ENCODE data around the gene JMY.
"Not testable (repeated sequence)": the region's sequence is repeated elsewhere in the genome, so short reads cannot be mapped to it uniquely, and the experiment has no call there.

Gene JMY

DNA sequence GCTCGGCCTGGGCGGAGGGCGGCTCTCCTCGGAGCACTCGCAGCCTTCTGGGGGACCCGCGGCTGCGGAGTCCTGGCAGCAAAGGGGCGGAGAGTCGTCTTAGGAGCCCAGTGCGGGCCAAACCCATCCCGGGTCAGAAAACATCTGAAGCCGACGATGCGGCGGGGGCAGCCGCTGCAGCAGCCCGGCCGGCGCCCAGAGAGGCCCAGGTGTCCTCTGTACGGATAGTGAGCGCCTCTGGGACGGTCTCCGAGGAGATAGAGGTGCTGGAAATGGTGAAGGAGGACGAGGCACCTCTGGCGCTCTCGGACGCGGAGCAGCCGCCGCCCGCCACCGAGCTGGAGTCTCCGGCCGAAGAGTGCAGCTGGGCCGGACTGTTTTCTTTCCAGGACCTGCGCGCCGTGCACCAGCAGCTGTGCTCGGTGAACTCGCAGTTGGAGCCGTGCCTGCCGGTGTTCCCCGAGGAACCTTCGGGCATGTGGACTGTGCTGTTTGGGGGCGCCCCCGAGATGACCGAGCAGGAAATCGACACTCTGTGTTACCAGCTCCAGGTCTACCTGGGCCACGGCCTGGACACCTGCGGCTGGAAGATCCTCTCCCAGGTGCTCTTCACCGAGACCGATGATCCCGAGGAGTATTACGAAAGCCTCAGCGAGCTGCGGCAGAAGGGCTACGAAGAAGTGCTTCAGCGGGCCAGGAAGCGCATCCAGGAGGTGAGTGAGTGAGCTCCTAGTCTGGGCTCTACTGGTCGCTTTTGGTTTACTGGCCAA is 1.2 kb downstream of the JMY start:
- Histone ChIP-seq H3K27me3 (ENCODE audit: control insufficient read depth in 1 of 2, insufficient read depth in 2 of 2, low read length in 2 of 2) (no peaks in the 10 kb centered on the region), H3K4me1 (ENCODE audit: control insufficient read depth, insufficient read depth, low read length) (peaks cover 3% of the 10 kb centered on the region), H3K9ac (ENCODE audit: low read length in 2 of 2) (peak overlapping the region; percentile 76 to 87), H3K4me3 (ENCODE audit: low read length in 2 of 2) (peak overlapping the region; percentile 92 to 93), H3K27ac (ENCODE audit: low read length) (peak overlapping the region; percentile 84), H3K36me3 (ENCODE audit: control insufficient read depth in 2 of 2, insufficient read depth in 2 of 2, low read length in 2 of 2) (no peaks in the 10 kb centered on the region), H3K9me3 (ENCODE audit: control insufficient read depth in 2 of 2, low read length in 2 of 2) (no peaks in the 10 kb centered on the region)

DNA sequence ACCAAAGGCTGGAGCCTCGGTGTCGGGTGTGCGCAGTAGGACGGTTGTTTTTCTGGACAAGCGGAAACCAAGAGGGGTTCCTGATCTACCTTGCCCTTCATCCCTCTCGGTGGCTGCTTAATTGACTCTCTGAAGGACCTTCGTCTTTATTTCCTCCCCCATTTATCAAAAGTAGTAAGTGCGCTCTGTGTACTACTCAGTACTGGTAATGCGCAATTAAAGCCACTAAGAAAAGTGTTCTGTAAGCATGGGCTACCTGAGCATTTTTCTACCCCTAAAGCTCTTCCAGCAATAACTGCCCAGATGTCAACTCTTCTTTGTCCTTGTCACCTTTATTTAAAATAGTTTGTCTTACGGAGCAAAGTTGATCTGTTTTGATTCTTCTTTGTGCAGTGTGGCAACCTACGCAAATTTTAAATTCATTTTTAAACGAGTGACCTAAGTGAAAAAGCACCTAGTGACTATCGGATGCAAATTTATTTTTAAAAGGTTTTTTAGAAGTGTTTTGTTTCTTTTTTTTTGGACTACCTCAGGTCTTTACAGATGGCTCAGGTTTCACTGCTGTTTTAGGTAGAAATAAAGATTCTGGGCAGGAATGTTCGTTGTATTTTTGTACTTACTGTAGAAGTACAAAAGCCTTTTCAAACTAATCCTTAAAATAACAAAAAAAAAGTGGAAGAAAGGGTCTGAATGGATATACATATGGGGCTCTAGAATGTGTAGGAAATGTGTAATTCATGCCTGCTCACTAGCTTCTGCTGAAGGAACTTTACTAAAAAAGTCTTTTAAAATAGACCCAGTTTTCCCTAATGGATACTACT is 2.0 kb downstream of the JMY start:
- Histone ChIP-seq H3K9ac (ENCODE audit: low read length in 2 of 2) (peak overlapping the region; percentile 76 to 87), H3K9me3 (ENCODE audit: control insufficient read depth in 2 of 2, low read length in 2 of 2) (no peaks in the 10 kb centered on the region), H3K36me3 (ENCODE audit: control insufficient read depth in 2 of 2, insufficient read depth in 2 of 2, low read length in 2 of 2) (no peaks in the 10 kb centered on the region), H3K4me3 (ENCODE audit: low read length in 2 of 2) (peak overlapping the region; percentile 92 to 93), H3K4me1 (ENCODE audit: control insufficient read depth, insufficient read depth, low read length) (peaks cover 6% of the 10 kb centered on the region), H3K27me3 (ENCODE audit: control insufficient read depth in 1 of 2, insufficient read depth in 2 of 2, low read length in 2 of 2) (no peaks in the 10 kb centered on the region), H3K27ac (ENCODE audit: low read length) (peak overlapping the region; percentile 84)

DNA sequence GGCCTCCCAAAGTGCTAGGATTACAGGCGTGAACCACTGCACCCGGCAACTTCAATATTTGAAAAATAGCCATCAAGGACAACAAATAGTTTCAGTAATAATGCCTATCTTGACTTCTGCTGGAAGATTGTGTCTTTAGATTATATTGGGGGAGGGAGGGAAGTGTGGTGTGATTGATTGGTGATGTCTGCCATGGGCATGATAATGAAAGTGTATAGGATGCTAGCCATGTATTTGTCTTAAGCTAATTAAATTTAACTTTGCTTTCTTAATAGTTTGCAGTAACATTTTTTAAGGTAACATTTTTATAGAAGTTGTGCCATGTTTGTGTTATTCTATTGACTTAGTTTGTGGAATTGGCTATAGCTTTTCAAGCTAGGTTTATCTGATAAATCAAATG is 4.6 kb downstream of the JMY start:
- H3K27ac ChIP-seq (ENCODE audit: low read length): no peak overlapping the region
- no peak overlapping the region for H3K9ac ChIP-seq (ENCODE audit: low read length in 2 of 2)
- H3K36me3 ChIP-seq (ENCODE audit: control insufficient read depth in 2 of 2, insufficient read depth in 2 of 2, low read length in 2 of 2): no peaks in the 10 kb centered on the region
- H3K4me1 ChIP-seq (ENCODE audit: control insufficient read depth, insufficient read depth, low read length): peaks cover 10% of the 10 kb centered on the region
- no peaks in the 10 kb centered on the region for H3K9me3 ChIP-seq (ENCODE audit: control insufficient read depth in 2 of 2, low read length in 2 of 2)
- peak overlapping the region in 1 of 2 donors; percentile 15 for H3K4me3 ChIP-seq (ENCODE audit: low read length in 2 of 2)
- H3K27me3 ChIP-seq (ENCODE audit: control insufficient read depth in 1 of 2, insufficient read depth in 2 of 2, low read length in 2 of 2): no peaks in the 10 kb centered on the region

DNA sequence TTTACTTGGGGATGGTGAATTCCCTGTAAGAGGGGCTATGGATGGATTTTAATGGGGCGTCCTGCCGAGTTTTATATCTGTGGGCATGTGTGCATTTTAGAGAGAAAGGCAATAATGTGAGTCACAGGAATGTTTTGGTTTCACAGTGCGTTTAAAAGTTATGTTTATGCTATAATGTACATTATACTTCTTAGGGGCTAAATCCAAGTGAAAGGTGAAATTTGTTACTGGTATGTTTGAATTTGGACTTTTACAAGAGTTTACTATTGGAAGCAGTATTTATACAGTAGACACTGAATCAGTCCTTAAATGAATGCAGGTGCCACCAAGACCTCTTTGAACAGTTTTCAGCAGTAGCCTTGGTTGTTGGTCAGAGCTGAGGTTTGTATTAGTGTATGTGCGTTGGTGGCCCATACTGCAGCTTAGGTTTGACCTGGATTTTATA is 5.6 kb downstream of the JMY start:
- H3K9ac ChIP-seq (ENCODE audit: low read length in 2 of 2): no peak overlapping the region
- no peak overlapping the region for H3K4me3 ChIP-seq (ENCODE audit: low read length in 2 of 2)
- H3K27me3 ChIP-seq (ENCODE audit: control insufficient read depth in 1 of 2, insufficient read depth in 2 of 2, low read length in 2 of 2): no peaks in the 10 kb centered on the region
- no peaks in the 10 kb centered on the region for H3K9me3 ChIP-seq (ENCODE audit: control insufficient read depth in 2 of 2, low read length in 2 of 2)
- H3K27ac ChIP-seq (ENCODE audit: low read length): no peak overlapping the region
- peaks cover 10% of the 10 kb centered on the region for H3K4me1 ChIP-seq (ENCODE audit: control insufficient read depth, insufficient read depth, low read length)
- no peaks in the 10 kb centered on the region for H3K36me3 ChIP-seq (ENCODE audit: control insufficient read depth in 2 of 2, insufficient read depth in 2 of 2, low read length in 2 of 2)

DNA sequence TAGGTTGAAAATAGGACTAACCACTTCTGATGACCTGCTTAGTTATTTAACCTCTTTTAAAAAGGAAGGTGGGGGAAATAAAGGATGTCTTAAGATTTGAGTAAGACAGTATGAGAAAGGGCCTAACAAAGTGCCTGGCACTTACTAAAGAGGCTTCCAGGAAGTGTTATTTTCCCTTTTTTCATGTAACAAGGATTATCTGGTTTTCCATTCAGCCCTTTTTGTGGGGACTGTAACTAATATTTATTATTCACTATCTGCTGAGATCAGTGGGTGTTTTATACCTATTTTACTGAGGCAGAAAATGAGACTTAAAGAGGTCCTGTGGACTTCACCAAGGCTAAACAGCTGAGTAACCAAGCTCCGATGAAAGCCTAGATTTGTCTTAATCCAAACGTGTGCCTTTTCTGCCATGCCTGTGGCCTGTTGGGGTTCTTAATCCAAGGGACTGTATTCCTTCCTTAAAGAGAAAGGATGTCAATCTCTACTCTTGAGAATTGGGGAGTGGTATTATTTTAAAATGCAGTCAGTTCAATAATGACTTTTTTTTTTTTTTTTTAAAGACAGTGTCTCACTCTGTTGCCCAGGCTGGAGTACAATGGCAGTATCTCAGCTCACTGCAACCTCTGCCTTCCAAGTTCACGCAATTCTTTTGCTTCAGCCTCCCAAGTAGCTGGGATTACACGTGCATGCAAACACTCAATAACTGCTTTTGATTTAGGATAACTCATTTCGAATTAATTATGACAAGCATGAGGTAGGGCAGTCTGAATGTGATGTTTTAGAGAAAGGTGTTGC is 6.5 kb downstream of the JMY start:
- no peaks in the 10 kb centered on the region for H3K9me3 ChIP-seq (ENCODE audit: control insufficient read depth in 2 of 2, low read length in 2 of 2)
- no peak overlapping the region for H3K9ac ChIP-seq (ENCODE audit: low read length in 2 of 2)
- H3K27ac ChIP-seq (ENCODE audit: low read length): no peak overlapping the region
- H3K27me3 ChIP-seq (ENCODE audit: control insufficient read depth in 1 of 2, insufficient read depth in 2 of 2, low read length in 2 of 2): no peaks in the 10 kb centered on the region
- H3K4me1 ChIP-seq (ENCODE audit: control insufficient read depth, insufficient read depth, low read length): peaks cover 8% of the 10 kb centered on the region
- no peaks in the 10 kb centered on the region for H3K36me3 ChIP-seq (ENCODE audit: control insufficient read depth in 2 of 2, insufficient read depth in 2 of 2, low read length in 2 of 2)
- H3K4me3 ChIP-seq (ENCODE audit: low read length in 2 of 2): no peak overlapping the region

DNA sequence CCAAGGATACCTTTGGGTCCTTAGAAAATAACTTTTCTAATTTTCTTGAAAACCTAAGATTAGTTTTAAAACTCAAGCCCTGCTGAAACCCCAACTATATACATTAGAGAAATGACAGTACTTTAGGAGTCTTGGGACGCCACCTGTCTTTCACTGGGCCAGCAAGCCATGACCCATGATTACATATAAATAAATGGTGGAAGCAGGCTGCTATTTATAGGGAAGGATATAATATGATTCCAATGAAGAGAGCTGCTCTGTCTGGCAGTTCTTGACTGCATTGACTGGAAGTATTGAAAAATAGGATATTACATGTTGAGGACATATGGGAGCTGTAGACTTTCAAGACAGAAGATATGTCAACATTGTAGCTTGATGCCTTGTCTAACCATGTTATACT is 7.3 kb downstream of the JMY start:
- Histone ChIP-seq H3K9ac (ENCODE audit: low read length in 2 of 2) (no peak overlapping the region), H3K4me1 (ENCODE audit: control insufficient read depth, insufficient read depth, low read length) (peaks cover 8% of the 10 kb centered on the region), H3K27me3 (ENCODE audit: control insufficient read depth in 1 of 2, insufficient read depth in 2 of 2, low read length in 2 of 2) (no peaks in the 10 kb centered on the region), H3K36me3 (ENCODE audit: control insufficient read depth in 2 of 2, insufficient read depth in 2 of 2, low read length in 2 of 2) (no peaks in the 10 kb centered on the region), H3K4me3 (ENCODE audit: low read length in 2 of 2) (no peak overlapping the region), H3K9me3 (ENCODE audit: control insufficient read depth in 2 of 2, low read length in 2 of 2) (no peaks in the 10 kb centered on the region), H3K27ac (ENCODE audit: low read length) (no peak overlapping the region)

DNA sequence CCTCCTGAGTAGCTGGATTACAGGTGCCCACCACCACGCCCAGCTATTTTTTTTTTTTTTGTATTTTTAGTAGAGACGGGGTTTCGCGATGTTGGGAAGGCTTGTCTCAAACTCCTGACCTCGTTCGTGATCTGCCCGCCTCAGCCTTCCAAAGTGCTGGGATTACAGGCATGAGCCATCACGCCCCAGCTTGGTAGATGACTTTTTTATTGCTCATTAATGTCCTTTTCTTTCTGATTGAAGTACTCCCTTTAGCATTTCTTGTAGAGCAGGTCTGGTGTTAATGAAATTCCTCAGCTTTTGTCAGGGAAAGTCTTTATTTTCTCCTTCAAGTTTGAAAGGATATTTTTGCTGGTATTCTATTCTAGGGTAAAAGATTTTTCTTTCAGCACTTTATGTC is 18.1 kb downstream of the JMY start:
- not testable (repeated sequence) for H3K9me3 ChIP-seq (ENCODE audit: control insufficient read depth in 2 of 2, low read length in 2 of 2); H3K27me3 ChIP-seq (ENCODE audit: control insufficient read depth in 1 of 2, insufficient read depth in 2 of 2, low read length in 2 of 2); H3K9ac ChIP-seq (ENCODE audit: low read length in 2 of 2); H3K4me1 ChIP-seq (ENCODE audit: control insufficient read depth, insufficient read depth, low read length); H3K4me3 ChIP-seq (ENCODE audit: low read length in 2 of 2); H3K27ac ChIP-seq (ENCODE audit: low read length); H3K36me3 ChIP-seq (ENCODE audit: control insufficient read depth in 2 of 2, insufficient read depth in 2 of 2, low read length in 2 of 2)

DNA sequence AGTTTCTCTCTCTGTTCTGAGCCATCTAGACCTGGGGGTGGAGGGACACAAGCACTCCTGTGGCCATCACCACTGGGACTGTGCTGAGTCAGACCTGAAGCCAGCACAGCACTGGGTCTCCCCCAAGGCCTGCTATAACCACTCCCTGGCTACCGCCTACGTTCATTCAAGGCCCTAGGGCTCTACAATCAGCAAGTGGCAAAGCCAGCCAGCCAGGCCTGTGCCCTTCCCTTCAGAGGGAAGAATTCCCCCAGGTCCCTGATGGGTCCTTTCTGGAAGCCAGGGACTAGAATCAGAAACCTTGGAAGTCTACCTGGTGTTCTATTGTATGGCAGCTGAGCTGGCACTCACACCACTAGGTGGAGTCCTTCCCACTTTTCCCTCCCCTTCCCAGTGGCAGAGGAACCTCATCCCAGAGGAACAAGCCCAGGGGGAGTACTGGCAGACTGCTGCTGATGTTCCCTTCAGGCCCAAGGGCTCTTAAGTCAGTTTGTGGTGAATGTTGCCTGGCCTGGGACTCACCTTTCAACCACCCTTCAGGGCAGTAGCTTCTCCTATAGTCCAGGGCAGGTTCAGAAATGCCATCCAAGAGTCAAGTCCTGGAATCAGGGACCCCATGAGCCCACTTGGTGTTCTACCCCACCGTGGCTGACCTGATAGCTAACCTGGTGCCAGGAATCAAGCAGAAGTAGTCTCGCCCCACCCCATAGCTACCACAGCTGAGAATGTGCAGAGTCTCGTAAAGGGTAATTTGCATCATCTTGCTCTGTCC is 20.0 kb downstream of the JMY start:
- Histone ChIP-seq H3K36me3 (ENCODE audit: control insufficient read depth in 2 of 2, insufficient read depth in 2 of 2, low read length in 2 of 2) (no peaks in the 10 kb centered on the region), H3K4me3 (ENCODE audit: low read length in 2 of 2) (no peak overlapping the region), H3K27me3 (ENCODE audit: control insufficient read depth in 1 of 2, insufficient read depth in 2 of 2, low read length in 2 of 2) (no peaks in the 10 kb centered on the region), H3K9me3 (ENCODE audit: control insufficient read depth in 2 of 2, low read length in 2 of 2) (no peaks in the 10 kb centered on the region), H3K4me1 (ENCODE audit: control insufficient read depth, insufficient read depth, low read length) (peaks cover 4% of the 10 kb centered on the region), H3K9ac (ENCODE audit: low read length in 2 of 2) (no peak overlapping the region), H3K27ac (ENCODE audit: low read length) (no peak overlapping the region)

DNA sequence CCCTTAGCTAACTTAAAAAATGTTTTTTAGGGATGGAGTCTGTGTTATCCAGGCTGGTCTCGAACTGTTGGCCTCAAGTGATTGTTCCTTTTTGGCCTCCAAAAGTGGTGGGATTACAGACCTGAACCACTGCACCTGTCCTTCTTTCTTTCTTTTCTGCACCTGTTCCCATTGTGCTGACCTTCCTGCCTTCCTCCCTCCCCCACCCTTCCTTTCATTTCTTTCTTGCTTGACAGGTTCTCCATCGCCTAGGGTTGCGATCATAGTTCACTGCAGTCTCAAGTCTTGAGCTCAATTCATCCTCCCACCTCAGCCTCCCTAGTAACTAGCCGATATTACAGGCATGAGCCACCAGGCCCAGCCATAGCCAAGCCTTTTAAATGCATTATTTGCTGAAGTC is 20.6 kb downstream of the JMY start:
- Histone ChIP-seq H3K27ac (ENCODE audit: low read length) (no peak overlapping the region), H3K9ac (ENCODE audit: low read length in 2 of 2) (no peak overlapping the region), H3K27me3 (ENCODE audit: control insufficient read depth in 1 of 2, insufficient read depth in 2 of 2, low read length in 2 of 2) (no peaks in the 10 kb centered on the region), H3K36me3 (ENCODE audit: control insufficient read depth in 2 of 2, insufficient read depth in 2 of 2, low read length in 2 of 2) (no peaks in the 10 kb centered on the region), H3K9me3 (ENCODE audit: control insufficient read depth in 2 of 2, low read length in 2 of 2) (no peaks in the 10 kb centered on the region), H3K4me3 (ENCODE audit: low read length in 2 of 2) (no peak overlapping the region), H3K4me1 (ENCODE audit: control insufficient read depth, insufficient read depth, low read length) (peaks cover 4% of the 10 kb centered on the region)

DNA sequence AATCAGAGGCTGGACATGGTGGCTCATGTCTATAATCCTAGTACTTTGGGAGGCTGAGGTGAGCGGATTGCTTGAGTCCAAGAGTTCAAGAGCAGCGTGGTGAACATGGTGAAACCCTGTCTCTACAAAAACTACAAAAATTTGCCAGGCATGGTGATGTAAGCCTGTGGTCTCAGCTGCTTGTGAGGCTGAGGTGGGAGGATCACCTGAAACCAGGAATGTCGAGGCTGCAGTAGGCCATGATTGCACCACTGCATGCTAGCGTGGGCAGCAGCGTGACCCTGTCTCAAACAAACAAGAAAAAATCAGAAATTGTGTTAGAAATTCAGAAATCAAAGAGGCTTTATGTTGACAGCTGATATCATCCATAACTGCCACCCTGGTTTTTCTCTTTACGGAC is 21.4 kb downstream of the JMY start:
- Histone ChIP-seq H3K27me3 (ENCODE audit: control insufficient read depth in 1 of 2, insufficient read depth in 2 of 2, low read length in 2 of 2) (no peaks in the 10 kb centered on the region), H3K36me3 (ENCODE audit: control insufficient read depth in 2 of 2, insufficient read depth in 2 of 2, low read length in 2 of 2) (no peaks in the 10 kb centered on the region), H3K4me1 (ENCODE audit: control insufficient read depth, insufficient read depth, low read length) (peaks cover 4% of the 10 kb centered on the region), H3K9ac (ENCODE audit: low read length in 2 of 2) (no peak overlapping the region), H3K9me3 (ENCODE audit: control insufficient read depth in 2 of 2, low read length in 2 of 2) (no peaks in the 10 kb centered on the region), H3K4me3 (ENCODE audit: low read length in 2 of 2) (no peak overlapping the region), H3K27ac (ENCODE audit: low read length) (no peak overlapping the region)

Data from stomach smooth muscle (tissue), 2 donors.